ENCODE results near the gene CXorf58. TPM values are rescaled to one million over a fixed set of nuclear protein-coding genes. Genes with fewer than 3 reads are reported as not detected.
A peak's percentile ranks its signal among the peaks of the same experiment; 100 is the strongest.

CXorf58 gene
- total RNA-seq, 5 donors from 2014 or later (not counting 1 experiment from before 2014, with no cell fraction given): not detected

DNA sequence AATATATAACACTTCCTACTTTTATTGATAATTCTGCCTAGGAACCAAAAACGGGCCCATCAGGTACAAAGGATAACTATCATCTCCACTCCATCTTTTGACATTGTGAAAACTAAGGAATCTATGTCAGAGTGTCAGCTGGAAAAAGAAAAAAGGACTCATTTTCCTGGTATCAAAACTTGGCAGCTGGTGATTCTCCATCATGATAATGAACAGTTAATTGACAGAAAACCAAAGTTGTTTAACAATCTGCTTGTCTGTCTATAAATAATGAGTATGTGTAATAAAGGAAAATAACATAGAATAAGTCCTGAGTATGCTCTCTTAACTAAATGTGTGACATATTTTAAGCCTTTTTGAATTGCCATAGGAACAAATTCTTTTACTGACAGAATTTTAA lies 31.4 kb downstream of the CXorf58 start:
- WGBS (ENCODE audit: insufficient coverage): no CpG with 5 or more reads among the region's 1 CpG
- no peak for ATAC-seq (replicated peaks in 1 of 4)
- POLR2A ChIA-PET: interaction anchor here in 1 of 2 donors (0.5 kb wide), 1 partner anchor 155 kb away, joined by 3 read pairs; no protein-coding TSS in a partner anchor

DNA sequence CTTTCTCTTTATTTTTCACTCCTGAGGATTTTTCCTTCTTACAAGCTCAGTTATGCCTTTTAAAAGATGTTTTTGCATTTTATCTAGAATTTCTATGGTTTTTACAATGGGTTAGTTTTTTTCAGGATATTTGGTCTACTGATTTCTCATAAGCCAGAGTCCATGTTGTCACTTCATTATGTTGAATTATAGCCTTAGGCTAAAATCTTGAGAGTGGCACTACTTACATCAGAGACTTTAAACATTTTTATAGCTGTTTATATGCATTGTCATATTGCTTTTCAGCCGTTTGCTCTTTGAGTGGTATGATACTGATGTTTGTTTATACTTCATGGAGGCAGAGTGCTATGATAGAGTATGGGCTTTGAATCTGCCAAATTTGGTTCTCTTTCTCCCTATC lies 36.4 kb downstream of the CXorf58 start:
- H3K4me1 ChIP-seq (ENCODE audit: control insufficient read depth in 1 of 2, extremely low read depth in 1 of 2, insufficient read depth in 2 of 2, low read length in 2 of 2): no peaks in the 10 kb centered on the region
- H3K4me3 ChIP-seq (ENCODE audit: control insufficient read depth in 1 of 2, extremely low read depth in 1 of 2, low read length in 1 of 2): no peak overlapping the region
- peaks cover 13% of the 10 kb centered on the region for H3K36me3 Mint-ChIP-seq
- WGBS (ENCODE audit: insufficient coverage): no CpG with 5 or more reads among the region's 1 CpG
- no peak overlapping the region for H3K4me3 Mint-ChIP-seq
- H3K36me3 ChIP-seq (ENCODE audit: control insufficient read depth in 2 of 2, extremely low read depth in 1 of 2, insufficient read depth in 1 of 2, low read length in 1 of 2): peaks cover 0 to 8% of the 10 kb centered on the region in 2 donors
- DNase-seq: no peak
- H3K27ac Mint-ChIP-seq: no peak overlapping the region
- H3K27ac ChIP-seq (ENCODE audit: low read length): no peak overlapping the region
- no peak for ATAC-seq (replicated peaks in 1 of 4)
- peaks cover 0 to 3% of the 10 kb centered on the region in 2 donors for H3K27me3 Mint-ChIP-seq
- ChIA-PET POLR2A (no interaction called here), CTCF (interaction anchor here in 1 of 2 donors (0.5 kb wide), 1 partner anchor 27 kb away, joined by 5 read pairs; no protein-coding TSS in a partner anchor)
- H3K4me1 Mint-ChIP-seq: peaks cover 2 to 4% (median 4%) of the 10 kb centered on the region in 3 donors
- no peaks in the 10 kb centered on the region for H3K9me3 Mint-ChIP-seq
- H3K27me3 ChIP-seq (replicated peaks in 1 of 2; ENCODE audit: control insufficient read depth in 2 of 2, extremely low read depth in 1 of 2, insufficient read depth in 2 of 2, low read length in 1 of 2): no peaks in the 10 kb centered on the region
- no peaks in the 10 kb centered on the region for H3K9me3 ChIP-seq

More for the DNA sequence above, 31.4 kb downstream of the CXorf58 start:
- H3K27ac ChIP-seq (ENCODE audit: low read length): no peak overlapping the region
- H3K4me3 Mint-ChIP-seq: no peak overlapping the region
- no peaks in the 10 kb centered on the region for H3K27me3 Mint-ChIP-seq
- H3K36me3 Mint-ChIP-seq: peaks cover 7% of the 10 kb centered on the region
- H3K4me1 Mint-ChIP-seq: no peaks in the 10 kb centered on the region
- no peak overlapping the region for H3K4me3 ChIP-seq (ENCODE audit: control insufficient read depth in 1 of 2, extremely low read depth in 1 of 2, low read length in 1 of 2)
- no peaks in the 10 kb centered on the region for H3K27me3 ChIP-seq (replicated peaks in 1 of 2; ENCODE audit: control insufficient read depth in 2 of 2, extremely low read depth in 1 of 2, insufficient read depth in 2 of 2, low read length in 1 of 2)
- no peak for DNase-seq
- CTCF ChIA-PET: no interaction called here
- no peaks in the 10 kb centered on the region for H3K36me3 ChIP-seq (ENCODE audit: control insufficient read depth in 2 of 2, extremely low read depth in 1 of 2, insufficient read depth in 1 of 2, low read length in 1 of 2)
- no peaks in the 10 kb centered on the region for H3K9me3 ChIP-seq
- no peaks in the 10 kb centered on the region for H3K4me1 ChIP-seq (ENCODE audit: control insufficient read depth in 1 of 2, extremely low read depth in 1 of 2, insufficient read depth in 2 of 2, low read length in 2 of 2)
- no peak overlapping the region for H3K27ac Mint-ChIP-seq
- H3K9me3 Mint-ChIP-seq: no peaks in the 10 kb centered on the region

DNA sequence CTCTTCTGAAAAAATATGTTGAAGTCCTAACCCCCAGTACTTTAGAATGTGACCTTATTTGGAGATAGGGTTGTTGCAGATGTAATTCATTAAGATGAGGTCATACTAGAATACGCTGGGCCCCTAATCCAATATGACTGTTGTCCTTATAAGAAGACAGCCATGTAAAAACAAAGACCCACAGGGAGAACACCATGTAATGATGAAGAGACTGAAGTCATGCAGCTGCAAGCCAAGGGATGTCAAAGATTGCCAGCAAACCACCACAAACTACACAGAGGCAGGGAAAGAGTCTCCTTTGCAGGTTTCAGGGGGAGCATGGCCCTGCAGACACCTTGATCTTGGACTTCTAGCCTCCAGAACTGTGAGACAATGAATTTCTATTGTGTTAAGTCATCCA lies 37.4 kb downstream of the CXorf58 start:
- no peak overlapping the region for H3K27ac Mint-ChIP-seq
- DNase-seq (no peak), ATAC-seq (replicated peaks in 1 of 4) (no peak)
- Histone ChIP-seq H3K4me3 (ENCODE audit: control insufficient read depth in 1 of 2, extremely low read depth in 1 of 2, low read length in 1 of 2) (no peak overlapping the region), H3K27ac (ENCODE audit: low read length) (no peak overlapping the region), H3K27me3 (replicated peaks in 1 of 2; ENCODE audit: control insufficient read depth in 2 of 2, extremely low read depth in 1 of 2, insufficient read depth in 2 of 2, low read length in 1 of 2) (no peaks in the 10 kb centered on the region), H3K4me1 (ENCODE audit: control insufficient read depth in 1 of 2, extremely low read depth in 1 of 2, insufficient read depth in 2 of 2, low read length in 2 of 2) (no peaks in the 10 kb centered on the region), H3K36me3 (ENCODE audit: control insufficient read depth in 2 of 2, extremely low read depth in 1 of 2, insufficient read depth in 1 of 2, low read length in 1 of 2) (peaks cover 0 to 8% of the 10 kb centered on the region in 2 donors), H3K9me3 (no peaks in the 10 kb centered on the region)
- peaks cover 0 to 3% of the 10 kb centered on the region in 2 donors for H3K27me3 Mint-ChIP-seq
- H3K36me3 Mint-ChIP-seq: peaks cover 13% of the 10 kb centered on the region
- H3K4me3 Mint-ChIP-seq: no peak overlapping the region
- ChIA-PET POLR2A (no interaction called here), CTCF (no interaction called here)
- H3K4me1 Mint-ChIP-seq: peaks cover 2 to 7% (median 5%) of the 10 kb centered on the region in 3 donors
- no peaks in the 10 kb centered on the region for H3K9me3 Mint-ChIP-seq
- WGBS (ENCODE audit: insufficient coverage): 100% methylated on average over 1 of the region's 1 CpG

DNA sequence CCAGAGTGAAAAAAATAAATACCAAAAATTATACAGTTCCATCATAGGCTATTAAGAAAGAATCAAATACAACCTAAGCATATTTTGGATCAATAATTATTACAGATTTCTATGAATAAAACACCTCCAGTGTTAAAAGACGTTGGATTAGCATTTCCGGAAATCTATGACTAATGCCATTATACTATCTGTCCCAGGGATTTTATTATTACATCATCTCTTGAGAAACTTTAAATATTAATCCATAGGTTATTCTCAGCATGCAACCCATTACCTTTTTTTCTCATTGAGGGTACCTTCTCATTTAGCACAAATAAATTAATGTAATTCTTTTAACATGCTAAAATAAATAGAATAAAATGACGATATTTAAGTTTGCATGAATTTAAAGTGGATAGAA lies 44.6 kb downstream of the CXorf58 start:
- peak overlapping the region; percentile 82 for H3K27ac ChIP-seq (ENCODE audit: low read length)
- Mint-ChIP-seq H3K4me1 (peaks cover 29 to 44% (median 34%) of the 10 kb centered on the region in 3 donors), H3K27me3 (no peaks in the 10 kb centered on the region), H3K4me3 (peak overlapping the region; percentile 67 to 87 (median 77)), H3K27ac (peak overlapping the region; percentile 43 to 85), H3K36me3 (peaks cover 3% of the 10 kb centered on the region), H3K9me3 (no peaks in the 10 kb centered on the region)
- no peaks in the 10 kb centered on the region for H3K27me3 ChIP-seq (replicated peaks in 1 of 2; ENCODE audit: control insufficient read depth in 2 of 2, extremely low read depth in 1 of 2, insufficient read depth in 2 of 2, low read length in 1 of 2)
- ATAC-seq (replicated peaks in 1 of 4) (no peak), DNase-seq (no peak)
- H3K9me3 ChIP-seq: no peaks in the 10 kb centered on the region
- no CpG with 5 or more reads among the region's 3 CpGs for WGBS (ENCODE audit: insufficient coverage)
- H3K36me3 ChIP-seq (ENCODE audit: control insufficient read depth in 2 of 2, extremely low read depth in 1 of 2, insufficient read depth in 1 of 2, low read length in 1 of 2): no peaks in the 10 kb centered on the region
- H3K4me3 ChIP-seq (ENCODE audit: control insufficient read depth in 1 of 2, extremely low read depth in 1 of 2, low read length in 1 of 2): peak overlapping the region; percentile 29 to 44
- CTCF ChIA-PET: interaction anchor here in 1 of 2 donors (1.2 kb wide), 1 partner anchor 102 kb away, joined by 9 read pairs; no protein-coding TSS in a partner anchor
- H3K4me1 ChIP-seq (ENCODE audit: control insufficient read depth in 1 of 2, extremely low read depth in 1 of 2, insufficient read depth in 2 of 2, low read length in 2 of 2): peaks cover 7 to 9% of the 10 kb centered on the region in 2 experiments
- POLR2A ChIA-PET: no interaction called here

DNA sequence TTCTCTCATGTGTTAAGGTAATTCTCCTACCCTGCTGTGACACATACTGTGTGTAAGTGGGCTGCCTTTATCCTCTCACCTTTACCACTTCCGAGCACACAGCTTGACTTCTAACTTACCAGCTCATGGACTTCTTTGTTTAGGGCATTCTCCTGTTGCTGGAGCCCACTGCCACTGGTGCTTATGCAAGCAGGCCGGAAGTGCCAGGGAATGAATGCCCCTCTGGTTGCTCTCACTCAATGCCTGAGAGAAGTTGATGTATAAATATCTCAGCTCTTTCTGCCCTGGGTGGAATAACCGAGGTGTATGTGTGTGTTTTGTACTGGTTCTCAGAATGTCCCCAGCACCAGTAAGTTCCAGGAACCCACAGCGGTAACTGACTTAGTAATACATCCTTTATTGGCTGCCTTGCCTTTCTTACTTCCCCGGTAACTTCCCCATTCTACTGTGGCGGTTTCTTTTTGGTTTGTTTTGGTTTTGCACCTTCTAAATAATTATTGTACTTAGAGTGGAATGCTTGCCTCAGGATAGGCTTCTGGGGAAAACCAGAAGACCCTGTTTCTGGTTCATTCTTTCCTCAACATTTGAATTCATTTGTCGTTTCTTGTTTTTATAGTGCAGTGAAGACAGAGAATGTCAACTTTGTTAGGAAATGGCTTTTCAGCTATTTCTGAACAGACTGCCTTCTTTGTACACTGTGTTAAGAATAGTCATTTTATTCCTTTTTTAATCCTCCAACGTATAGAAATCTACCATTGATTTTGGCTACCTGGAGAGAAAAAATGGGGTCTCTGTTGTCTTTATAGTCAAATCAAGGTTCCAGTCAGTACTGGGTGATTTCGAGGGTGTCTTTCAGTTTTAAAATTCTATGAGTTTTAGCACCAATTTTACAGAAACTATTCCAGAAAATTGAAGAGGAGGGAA lies 45.4 kb downstream of the CXorf58 start:
- POLR2A ChIA-PET: interaction anchor here in 1 of 2 donors (0.6 kb wide), 1 partner anchor 77 kb away, joined by 3 read pairs; no protein-coding TSS in a partner anchor
- CTCF ChIA-PET: interaction anchor here (0.5 to 1.2 kb wide), 3 partner anchors 101 to 340 kb away, joined by 3 to 9 read pairs (median 5); no protein-coding TSS in a partner anchor
- no peaks in the 10 kb centered on the region for H3K9me3 ChIP-seq
- H3K36me3 ChIP-seq (ENCODE audit: control insufficient read depth in 2 of 2, extremely low read depth in 1 of 2, insufficient read depth in 1 of 2, low read length in 1 of 2): no peaks in the 10 kb centered on the region
- H3K27me3 Mint-ChIP-seq: no peaks in the 10 kb centered on the region
- no peaks in the 10 kb centered on the region for H3K27me3 ChIP-seq (replicated peaks in 1 of 2; ENCODE audit: control insufficient read depth in 2 of 2, extremely low read depth in 1 of 2, insufficient read depth in 2 of 2, low read length in 1 of 2)
- peaks cover 7 to 9% of the 10 kb centered on the region in 2 experiments for H3K4me1 ChIP-seq (ENCODE audit: control insufficient read depth in 1 of 2, extremely low read depth in 1 of 2, insufficient read depth in 2 of 2, low read length in 2 of 2)
- peak overlapping the region; percentile 82 for H3K27ac ChIP-seq (ENCODE audit: low read length)
- peaks cover 29 to 44% (median 35%) of the 10 kb centered on the region in 3 donors for H3K4me1 Mint-ChIP-seq
- peak overlapping the region; percentile 67 to 87 (median 77) for H3K4me3 Mint-ChIP-seq
- peak overlapping the region; percentile 85 to 96 for H3K27ac Mint-ChIP-seq
- H3K4me3 ChIP-seq (ENCODE audit: control insufficient read depth in 1 of 2, extremely low read depth in 1 of 2, low read length in 1 of 2): peak overlapping the region; percentile 29 to 44
- no peaks in the 10 kb centered on the region for H3K9me3 Mint-ChIP-seq
- H3K36me3 Mint-ChIP-seq: peaks cover 2% of the 10 kb centered on the region
- no CpG with 5 or more reads among the region's 9 CpGs for WGBS (ENCODE audit: insufficient coverage)
- DNase-seq (peak in 34 of 35 experiments; percentile 2 to 58 (median 19)), ATAC-seq (replicated peaks in 1 of 4) (peak; percentile 89 to 94 (median 92))

DNA sequence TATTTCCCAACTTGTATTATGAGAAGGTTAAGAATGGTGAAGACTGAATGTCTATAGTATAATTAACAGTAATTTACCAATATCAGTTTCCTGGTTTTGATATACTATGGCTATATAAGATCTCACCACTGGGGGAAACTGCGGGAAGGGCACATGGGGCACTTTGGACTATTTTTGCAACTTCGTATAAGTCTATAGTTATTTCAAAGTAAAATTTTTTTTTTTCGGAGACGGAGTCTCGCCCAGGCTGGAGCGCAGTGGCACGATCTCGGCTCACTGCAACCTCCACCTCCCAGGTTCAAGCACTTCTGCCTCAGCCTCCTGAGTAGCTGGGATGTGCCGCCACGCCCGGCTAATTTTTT lies 46.1 kb downstream of the CXorf58 start:
- Histone ChIP-seq H3K4me3 (ENCODE audit: control insufficient read depth in 1 of 2, extremely low read depth in 1 of 2, low read length in 1 of 2) (peak overlapping the region in 1 of 2 donors; percentile 44), H3K4me1 (ENCODE audit: control insufficient read depth in 1 of 2, extremely low read depth in 1 of 2, insufficient read depth in 2 of 2, low read length in 2 of 2) (peaks cover 7 to 9% of the 10 kb centered on the region in 2 experiments), H3K36me3 (ENCODE audit: control insufficient read depth in 2 of 2, extremely low read depth in 1 of 2, insufficient read depth in 1 of 2, low read length in 1 of 2) (no peaks in the 10 kb centered on the region), H3K27me3 (replicated peaks in 1 of 2; ENCODE audit: control insufficient read depth in 2 of 2, extremely low read depth in 1 of 2, insufficient read depth in 2 of 2, low read length in 1 of 2) (no peaks in the 10 kb centered on the region), H3K27ac (ENCODE audit: low read length) (peak overlapping the region; percentile 82), H3K9me3 (no peaks in the 10 kb centered on the region)
- H3K4me3 Mint-ChIP-seq: peak overlapping the region; percentile 67 to 87 (median 77)
- no peaks in the 10 kb centered on the region for H3K27me3 Mint-ChIP-seq
- no CpG with 5 or more reads among the region's 11 CpGs for WGBS (ENCODE audit: insufficient coverage)
- H3K36me3 Mint-ChIP-seq: no peaks in the 10 kb centered on the region
- no peaks in the 10 kb centered on the region for H3K9me3 Mint-ChIP-seq
- CTCF ChIA-PET: interaction anchor here in 1 of 2 donors (0.6 kb wide), 1 partner anchor 339 kb away, joined by 3 read pairs; no protein-coding TSS in a partner anchor
- peaks cover 31 to 44% (median 39%) of the 10 kb centered on the region in 3 donors for H3K4me1 Mint-ChIP-seq
- DNase-seq: peak in 4 of 35 experiments; percentile 1 to 34 (median 4)
- POLR2A ChIA-PET: interaction anchor here in 1 of 2 donors (0.6 kb wide), 1 partner anchor 76 kb away, joined by 3 read pairs; no protein-coding TSS in a partner anchor
- peak in 1 of 4 experiments; percentile 41 for ATAC-seq (replicated peaks in 1 of 4)
- H3K27ac Mint-ChIP-seq: peak overlapping the region; percentile 85 to 96
